ENCODE measurements around the gene ALPK3.
"Not testable (repeated sequence)": the region's sequence is repeated elsewhere in the genome, so short reads cannot be mapped to it uniquely, and the experiment has no call there.

The ALPK3 gene

DNA sequence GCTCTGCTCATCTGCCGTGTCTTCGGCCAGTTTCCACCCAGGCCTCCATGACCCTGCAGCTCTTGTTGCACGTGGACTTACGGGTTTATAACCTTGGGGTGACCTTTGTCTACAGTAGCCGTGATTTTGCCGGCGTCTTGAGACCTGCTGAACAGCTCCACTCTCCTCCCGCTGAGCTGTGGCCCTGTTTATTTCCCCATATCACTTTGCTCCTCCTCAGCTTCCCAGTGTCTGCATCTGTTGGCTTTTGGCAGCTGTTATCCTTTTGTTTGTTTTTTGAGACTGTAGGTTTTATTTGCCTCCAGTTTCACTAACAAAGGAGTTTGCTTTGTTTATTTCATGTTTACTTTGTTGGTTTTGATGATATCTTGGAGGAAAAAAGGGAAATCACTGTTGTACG is 38.0 kb downstream of the ALPK3 start:
- no peak for DNase-seq

DNA sequence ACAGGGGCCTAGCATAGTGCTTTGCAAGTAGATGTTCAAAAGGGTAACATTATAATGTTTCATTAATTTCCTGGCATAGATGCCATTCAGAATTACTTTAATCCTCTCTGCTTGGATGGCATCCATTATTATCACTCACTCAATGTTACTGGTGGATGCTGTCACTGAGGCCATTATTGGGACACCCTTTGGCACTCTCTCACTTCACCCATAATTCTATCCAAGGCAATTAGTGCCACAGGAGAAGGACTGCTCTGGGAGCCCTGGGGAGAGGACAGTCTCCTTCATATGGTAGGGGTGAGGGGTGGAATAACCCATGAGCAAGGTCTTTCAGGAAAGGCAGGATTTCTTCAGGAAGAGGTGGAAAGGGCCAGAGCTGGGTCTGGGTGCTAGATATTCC is 38.6 kb downstream of the ALPK3 start:
- no peak for DNase-seq

DNA sequence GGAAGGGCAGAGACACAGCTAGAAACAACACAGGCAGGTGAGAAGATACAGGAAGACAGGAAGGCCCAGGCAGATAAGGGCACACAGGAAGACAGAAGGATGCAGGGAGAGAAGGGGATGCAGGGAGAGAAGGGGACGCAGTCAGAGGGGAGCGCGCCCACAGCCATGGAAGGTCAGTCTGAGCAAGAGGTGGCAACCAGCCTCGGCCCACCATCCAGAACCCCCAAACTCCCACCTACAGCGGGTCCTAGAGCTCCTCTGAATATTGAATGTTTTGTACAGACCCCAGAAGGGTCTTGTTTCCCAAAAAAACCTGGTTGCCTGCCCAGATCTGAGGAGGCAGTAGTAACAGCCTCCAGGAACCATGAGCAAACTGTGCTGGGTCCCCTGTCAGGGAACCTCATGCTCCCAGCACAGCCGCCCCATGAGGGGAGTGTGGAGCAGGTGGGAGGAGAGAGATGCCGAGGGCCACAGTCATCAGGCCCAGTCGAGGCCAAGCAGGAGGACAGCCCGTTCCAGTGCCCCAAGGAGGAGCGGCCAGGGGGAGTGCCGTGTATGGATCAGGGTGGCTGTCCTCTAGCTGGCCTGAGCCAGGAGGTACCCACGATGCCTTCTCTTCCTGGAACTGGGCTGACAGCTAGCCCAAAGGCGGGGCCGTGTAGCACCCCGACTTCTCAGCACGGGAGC is 39.7 kb downstream of the ALPK3 start:
- DNase-seq: no peak

DNA sequence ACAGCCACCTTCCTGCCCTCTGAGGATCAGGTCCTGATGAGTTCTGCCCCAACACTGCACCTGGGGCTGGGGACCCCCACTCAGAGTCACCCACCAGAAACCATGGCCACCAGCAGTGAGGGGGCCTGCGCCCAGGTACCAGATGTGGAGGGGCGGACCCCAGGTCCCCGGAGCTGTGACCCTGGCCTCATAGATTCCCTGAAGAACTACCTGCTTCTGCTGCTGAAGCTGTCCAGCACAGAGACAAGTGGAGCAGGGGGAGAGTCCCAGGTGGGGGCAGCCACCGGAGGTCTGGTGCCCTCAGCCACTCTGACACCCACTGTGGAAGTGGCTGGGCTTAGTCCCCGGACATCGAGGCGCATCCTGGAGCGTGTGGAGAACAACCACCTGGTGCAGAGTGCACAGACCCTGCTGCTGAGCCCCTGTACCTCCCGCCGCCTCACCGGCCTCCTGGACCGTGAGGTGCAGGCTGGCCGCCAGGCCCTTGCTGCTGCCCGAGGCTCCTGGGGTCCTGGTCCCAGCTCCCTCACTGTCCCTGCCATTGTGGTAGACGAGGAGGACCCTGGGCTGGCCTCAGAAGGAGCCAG is 40.4 kb downstream of the ALPK3 start:
- DNase-seq: no peak

DNA sequence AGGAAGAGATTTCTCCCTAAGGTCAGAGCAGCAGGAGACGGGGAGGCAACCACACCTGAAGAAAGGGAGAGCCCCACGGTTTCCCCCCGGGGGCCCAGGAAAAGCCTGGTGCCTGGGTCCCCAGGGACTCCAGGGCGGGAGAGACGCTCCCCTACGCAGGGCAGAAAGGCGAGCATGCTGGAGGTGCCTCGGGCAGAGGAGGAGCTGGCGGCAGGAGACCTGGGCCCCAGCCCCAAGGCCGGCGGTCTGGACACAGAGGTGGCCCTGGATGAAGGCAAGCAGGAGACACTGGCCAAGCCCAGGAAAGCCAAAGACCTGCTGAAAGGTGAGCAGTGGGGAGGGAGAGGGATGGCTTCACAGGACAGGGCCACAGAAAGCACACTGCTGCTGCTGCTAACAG is 41.1 kb downstream of the ALPK3 start:
- no peak for DNase-seq

DNA sequence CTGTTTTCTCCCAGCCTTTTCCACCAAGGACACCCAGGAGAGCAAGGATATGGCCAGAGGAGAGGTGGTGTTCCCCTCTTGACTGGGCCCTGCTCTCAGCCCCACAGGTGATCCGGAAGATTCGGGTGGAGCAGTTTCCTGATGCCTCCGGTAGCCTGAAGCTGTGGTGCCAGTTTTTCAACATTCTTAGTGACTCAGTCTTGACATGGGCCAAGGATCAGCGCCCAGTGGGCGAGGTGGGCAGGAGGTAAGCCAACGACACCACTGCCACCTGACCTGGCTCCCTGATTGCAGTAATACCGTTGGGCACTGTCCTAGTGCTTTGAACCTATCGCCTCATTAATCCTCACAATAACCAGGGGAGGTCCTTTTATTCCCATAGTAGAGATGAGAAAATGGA is 42.0 kb downstream of the ALPK3 start:
- no peak for DNase-seq

GRCh38 chr15:84859651-84860050 is 42.5 kb downstream of the ALPK3 start:
- DNase-seq: no peak

GRCh38 chr15:84861781-84862180 is 44.6 kb downstream of the ALPK3 start:
- no peak for DNase-seq

DNA sequence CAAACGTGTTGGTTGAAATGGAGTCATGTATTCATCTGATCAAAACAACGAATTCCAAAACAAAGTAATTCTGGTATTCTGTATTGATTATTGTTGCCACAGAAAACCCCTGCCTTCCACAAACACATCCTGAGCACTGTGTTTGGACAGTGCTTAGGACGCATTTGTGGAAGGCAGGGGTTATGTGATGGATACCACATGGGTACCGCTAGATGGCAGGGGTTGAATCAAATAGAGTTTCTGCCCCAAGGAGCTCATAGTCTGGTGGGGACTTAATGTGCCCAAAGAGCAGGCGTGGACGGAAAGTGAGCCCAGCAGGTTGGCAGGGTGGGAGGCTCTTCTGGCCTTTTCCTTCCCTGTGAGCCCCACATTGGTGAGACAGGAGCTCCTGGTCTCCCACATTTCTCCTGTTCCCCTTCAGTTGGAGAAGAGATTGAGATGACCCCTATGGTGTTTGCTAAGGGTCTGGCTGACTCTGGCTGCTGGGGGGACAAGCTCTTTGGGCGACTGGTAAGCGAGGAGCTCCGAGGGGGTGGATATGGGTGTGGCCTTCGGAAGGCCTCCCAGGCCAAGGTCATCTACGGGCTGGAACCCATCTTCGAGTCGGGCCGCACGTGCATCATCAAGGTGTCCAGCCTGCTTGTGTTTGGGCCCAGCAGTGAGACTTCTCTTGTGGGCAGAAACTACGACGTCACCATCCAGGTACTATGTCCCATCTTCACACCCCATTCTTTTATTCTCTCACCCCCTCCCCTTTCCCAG is 45.2 kb downstream of the ALPK3 start:
- DNase-seq: no peak

DNA sequence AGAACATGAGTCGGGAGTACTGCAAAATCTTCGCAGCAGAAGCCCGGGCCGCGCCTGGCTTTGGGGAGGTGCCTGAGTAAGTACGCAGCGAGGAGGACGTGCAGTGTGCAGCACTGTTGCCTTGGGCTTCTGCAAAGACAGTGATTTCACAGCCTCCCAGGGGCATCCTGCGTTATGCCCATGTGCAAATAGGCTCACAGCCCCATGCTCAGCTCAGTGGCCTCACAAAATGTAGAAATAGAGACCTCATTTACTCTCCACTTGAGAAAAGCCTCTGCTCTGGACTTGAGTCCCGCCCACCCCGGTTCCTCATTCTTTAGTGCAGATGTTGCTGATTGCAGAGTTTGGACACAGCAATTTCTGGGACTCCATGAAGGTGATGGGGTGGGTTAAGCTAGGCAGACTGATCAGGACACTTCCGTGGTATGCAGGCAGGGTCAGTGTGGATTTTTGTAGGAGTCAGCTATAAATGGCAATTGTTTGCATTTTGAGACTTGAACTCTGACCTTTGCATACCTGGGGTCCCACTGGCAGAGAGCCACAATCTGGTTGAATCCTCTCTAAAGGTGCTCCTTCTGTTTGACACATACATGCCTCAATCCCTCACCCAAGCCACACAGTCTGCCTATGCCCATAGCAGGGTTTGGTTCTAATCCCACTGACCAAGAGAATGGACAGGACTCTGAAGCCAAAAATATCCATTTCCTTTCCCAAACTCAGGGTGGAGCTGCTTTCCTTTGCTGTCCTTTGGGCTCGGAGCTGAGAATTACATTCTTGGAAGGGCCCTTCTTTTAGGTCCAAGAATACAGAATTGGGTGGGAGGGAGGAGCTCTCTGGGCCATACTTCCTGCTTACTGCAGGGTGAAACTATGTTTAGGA is 46.6 kb downstream of the ALPK3 start:
- no peak for DNase-seq

DNA sequence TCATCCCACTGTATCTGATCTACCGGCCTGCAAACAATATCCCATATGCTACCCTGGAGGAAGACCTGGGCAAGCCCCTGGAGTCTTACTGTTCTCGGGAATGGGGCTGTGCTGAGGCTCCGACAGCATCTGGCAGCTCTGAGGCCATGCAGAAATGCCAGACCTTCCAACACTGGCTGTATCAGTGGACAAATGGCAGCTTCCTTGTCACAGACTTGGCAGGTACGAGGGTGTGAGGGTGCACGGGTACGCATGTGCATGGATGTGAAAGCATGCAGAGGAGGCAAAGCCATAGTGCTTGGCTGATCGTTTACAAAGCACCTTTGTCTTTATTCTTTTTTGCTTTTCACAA is 47.3 kb downstream of the ALPK3 start:
- no peak for DNase-seq

DNA sequence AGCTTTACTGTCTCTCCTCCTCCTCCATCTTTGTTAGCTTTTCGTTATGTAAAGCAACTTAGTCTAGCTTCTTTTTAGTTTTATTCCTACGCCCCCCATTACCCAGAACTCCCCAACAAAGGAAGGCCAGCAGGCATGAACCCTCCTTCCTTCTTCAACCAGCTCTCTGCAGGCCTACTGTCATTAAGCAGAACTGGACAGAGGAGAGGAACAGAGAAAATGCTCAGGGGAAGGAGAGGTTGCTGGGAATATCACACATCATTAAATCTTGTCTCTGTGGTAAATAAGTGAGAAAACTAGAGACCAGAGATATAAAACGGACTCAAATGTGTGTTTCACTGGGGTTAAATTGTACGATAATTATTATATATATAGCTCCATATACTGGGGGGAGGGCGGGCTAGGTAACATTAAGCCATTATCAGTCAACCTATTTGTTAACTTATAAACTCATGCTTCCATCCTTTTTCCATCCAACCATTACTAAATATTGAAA is 48.0 kb downstream of the ALPK3 start:
- no peak for DNase-seq

DNA sequence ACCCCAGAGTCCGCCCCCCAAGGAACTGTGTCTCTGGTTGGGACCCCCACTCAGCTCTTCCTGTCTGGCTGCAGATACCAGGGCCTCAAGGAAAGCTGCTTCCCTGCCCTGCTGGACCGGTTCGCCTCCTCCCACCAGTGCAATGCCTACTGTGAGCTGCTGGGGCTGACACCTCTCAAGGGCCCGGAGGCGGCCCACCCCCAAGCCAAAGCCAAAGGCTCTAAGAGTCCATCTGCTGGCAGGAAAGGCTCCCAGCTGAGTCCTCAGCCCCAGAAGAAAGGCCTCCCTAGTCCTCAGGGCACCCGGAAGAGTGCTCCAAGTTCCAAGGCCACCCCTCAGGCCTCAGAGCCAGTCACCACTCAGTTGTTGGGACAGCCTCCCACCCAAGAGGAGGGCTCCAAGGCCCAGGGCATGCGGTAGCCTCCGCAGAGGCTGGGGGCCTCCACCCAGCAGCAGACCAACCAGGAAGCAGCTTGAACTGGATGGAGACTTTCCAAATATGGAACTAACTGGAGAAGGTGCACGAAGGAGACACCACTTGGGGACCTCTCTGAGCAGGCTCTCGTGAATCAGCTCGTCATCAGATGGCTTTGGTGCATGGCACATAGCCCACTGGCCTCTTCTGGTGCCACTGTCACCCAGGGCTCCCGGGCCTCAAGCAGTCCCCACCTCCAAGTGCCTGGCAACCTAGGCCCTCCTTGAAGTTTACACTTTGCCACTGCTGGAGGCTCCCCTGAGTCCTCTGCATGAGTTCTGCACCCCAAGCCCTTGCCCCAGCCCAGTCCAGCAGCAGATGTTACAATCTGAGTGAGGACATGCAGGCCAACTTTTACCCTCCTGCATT is 51.1 kb downstream of the ALPK3 start:
- no peak for DNase-seq

DNA sequence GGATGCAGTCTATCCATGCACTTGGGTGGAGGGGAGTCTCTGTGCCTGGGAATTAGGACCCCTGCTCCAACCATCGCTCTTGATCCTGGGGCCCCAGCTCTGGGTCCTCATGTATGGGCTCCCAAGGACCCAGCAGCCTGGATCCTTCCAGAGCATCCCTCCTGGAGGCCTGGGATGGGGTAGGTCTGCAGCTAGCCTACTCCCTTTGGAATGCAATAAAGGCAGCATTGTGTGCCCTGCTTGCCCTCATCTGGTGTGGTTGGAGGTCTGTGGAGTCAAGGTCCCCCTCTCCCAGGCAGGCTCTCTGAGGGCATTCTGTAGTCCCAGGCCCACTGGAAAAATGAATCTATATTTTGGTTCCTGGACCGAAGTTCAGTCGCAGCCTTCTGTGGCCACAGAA is 52.4 kb downstream of the ALPK3 start:
- no peak for DNase-seq

GRCh38 chr15:84871428-84871985 is 54.4 kb downstream of the ALPK3 start:
- DNase-seq: no peak

DNA sequence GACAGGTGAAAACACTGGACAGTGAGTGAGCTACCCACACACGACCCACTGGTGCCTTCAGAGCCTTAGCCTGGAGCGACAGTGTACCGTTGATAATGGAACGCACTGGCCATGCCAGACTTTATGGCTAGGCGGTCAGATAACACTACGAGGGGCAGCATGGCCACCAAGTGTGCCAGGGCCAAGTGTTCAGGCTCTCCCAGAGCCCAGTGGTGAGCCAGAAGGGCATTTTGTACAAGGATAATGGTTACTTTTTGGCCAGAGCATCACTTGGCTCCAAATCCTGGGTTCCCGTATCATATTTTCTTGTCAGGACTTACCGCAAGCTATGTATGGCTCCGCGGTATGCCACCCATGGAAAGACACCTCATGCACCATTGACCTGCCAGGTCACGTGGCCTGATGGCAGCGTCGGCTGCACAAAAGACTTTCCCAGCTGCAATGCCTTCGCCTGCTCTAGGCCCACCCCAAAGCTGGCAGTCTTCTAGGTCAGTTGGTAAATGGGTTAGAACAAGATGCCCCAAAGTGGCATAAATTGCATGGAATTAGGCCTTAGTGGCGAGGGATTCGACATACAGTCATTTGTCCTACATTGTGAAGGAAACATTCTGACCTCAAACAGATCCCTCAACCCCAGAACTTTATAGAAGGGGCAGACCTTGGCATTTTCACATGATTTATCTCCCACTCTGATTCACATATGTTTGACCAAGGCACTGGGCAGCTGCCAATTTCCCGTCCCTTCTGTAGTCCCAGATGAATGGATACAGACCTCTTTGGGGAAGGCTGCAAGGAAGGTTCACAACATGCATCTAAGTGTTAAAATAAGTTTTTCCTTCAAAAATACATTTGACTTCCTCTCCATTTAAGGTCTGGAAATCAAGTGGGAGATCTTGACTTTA is 55.1 kb downstream of the ALPK3 start:
- no peak for DNase-seq

- no peak for DNase-seq
These were observed 56.8 kb downstream of the ALPK3 start for GRCh38 chr15:84873997-84874396.

GRCh38 chr15:84874981-84875699 is 58.0 kb downstream of the ALPK3 start:
- no peak for DNase-seq

- DNase-seq: no peak
These were observed 59.1 kb downstream of the ALPK3 start for GRCh38 chr15:84876269-84876668.

DNA sequence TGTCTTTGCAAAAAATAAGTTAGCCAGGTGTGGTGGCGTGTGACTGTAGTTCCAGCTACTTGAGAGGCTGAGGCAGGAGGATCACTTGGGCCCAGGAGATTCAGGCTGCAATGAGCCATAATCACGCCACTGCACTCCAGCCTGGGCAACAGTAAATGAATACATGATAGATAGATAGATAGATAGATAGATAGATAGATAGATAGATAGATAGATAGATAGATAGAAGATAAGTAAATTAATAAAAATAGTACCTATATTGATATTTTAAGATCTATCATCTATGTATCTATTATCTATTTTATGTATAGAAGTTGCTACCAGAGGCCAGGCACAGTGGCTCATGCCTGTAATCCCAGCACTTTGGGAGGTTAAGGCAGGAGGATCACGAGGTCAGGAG is 60.5 kb downstream of the ALPK3 start:
- not testable (repeated sequence) for DNase-seq

Measured in AML-193 (cell line).